Brain pericyte (primary cell): ENCODE results near the gene SLC46A3.
"Not testable (repeated sequence)": the region's sequence is repeated elsewhere in the genome, so short reads cannot be mapped to it uniquely, and the experiment has no call there.

ENCODE experiments used
- DNase-seq: peaks from one replicate; pipeline ENCODE4 v3.0.0-alpha.2; 2012; ENCODE audit warnings: low read depth, low spot score

The SLC46A3 gene

DNA sequence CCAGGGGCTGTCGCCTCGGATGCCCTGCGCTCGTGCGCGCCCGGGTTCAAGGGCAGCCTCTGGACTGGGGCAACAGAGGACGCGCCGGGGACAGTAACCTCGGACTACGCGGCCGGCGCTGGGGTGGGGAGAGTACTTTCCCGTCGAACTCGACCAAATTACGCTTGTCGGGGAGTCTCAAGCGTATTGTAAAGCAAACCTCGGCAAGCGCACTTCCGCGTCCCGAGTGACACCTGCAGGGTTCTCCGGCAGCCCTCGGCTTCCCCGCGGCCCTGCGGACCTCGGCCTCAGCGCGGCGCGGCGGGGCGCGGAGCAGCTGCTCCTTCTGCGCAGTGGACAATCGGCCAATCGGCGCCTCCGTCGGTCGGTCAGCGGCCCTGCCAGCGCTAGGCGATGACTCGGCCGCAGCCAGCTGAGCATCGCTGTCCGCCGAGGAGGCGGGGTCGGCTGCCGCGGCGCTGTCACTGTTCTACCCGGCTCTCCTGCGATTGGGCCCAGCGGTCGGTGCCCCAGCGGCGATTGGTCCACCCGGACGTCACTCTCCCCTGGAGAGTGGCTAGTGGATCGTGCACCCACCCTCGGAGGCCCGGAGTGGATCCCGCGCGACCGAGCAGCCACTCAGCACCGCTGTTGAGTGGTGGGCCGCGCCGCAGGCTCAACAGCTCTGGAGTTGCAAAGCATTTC, at the start of gene SLC46A3:
TSS of gene SLC46A3 (minus strand) at position 428 of the 684 bp plus-strand sequence. CDS start 972 bp downstream, outside the sequence.
- peak; percentile 94 for DNase-seq

DNA sequence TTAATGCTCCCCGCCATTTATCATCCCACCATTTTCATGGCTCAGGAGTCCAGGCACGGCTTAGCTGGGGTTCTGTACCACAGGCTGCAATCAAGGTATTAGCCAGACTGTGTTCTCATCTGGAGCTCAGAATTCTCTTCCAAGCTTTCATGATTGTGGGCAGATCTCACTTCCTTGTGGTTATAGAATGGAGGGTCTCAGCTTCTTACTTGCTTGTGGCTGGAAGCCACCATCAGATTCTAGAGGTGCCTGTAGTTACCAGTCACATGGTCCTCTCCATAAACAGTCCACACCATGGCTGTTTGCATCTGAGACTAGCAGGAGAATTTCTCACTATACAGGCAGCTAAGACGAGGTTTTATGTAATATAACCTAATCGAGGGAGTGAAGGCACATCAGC, 45.1 kb upstream of the SLC46A3 start:
- DNase-seq, result no peak

DNA sequence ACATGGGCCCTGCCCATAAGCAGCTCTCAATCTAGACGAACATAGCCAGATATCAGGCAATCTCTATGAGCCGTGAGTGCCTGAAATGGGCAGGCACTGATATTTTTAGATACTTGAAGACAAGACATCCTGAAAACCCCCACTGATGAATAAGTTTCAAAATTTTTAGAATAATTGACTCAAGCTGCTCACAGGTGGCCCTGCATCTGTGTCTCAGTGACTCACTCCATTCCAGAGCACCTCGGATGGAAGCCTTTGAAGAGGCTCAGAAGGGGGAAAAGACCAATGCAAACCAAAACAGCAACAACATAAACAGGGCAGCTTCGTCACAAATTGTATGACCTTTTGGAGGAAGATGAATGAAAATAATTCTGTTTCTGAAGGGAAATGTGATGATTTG, 42.8 kb upstream of the SLC46A3 start:
- DNase-seq, result no peak

DNA sequence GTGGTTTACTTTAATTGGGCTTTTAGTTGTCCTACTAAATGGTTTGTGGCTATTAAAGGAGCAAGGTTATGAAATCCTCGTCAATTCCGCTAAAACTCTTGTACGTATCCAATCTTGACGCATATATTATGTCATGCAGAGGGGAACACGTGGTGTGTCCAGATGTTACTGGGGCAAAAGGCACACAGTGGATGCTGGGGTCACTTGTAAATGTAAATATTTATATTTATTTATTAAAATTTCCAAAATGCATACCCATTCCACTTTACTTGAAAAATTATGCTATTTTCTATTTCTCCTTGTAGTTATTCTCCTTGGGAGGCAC, 36.7 kb upstream of the SLC46A3 start:
- DNase-seq, result no peak

DNA sequence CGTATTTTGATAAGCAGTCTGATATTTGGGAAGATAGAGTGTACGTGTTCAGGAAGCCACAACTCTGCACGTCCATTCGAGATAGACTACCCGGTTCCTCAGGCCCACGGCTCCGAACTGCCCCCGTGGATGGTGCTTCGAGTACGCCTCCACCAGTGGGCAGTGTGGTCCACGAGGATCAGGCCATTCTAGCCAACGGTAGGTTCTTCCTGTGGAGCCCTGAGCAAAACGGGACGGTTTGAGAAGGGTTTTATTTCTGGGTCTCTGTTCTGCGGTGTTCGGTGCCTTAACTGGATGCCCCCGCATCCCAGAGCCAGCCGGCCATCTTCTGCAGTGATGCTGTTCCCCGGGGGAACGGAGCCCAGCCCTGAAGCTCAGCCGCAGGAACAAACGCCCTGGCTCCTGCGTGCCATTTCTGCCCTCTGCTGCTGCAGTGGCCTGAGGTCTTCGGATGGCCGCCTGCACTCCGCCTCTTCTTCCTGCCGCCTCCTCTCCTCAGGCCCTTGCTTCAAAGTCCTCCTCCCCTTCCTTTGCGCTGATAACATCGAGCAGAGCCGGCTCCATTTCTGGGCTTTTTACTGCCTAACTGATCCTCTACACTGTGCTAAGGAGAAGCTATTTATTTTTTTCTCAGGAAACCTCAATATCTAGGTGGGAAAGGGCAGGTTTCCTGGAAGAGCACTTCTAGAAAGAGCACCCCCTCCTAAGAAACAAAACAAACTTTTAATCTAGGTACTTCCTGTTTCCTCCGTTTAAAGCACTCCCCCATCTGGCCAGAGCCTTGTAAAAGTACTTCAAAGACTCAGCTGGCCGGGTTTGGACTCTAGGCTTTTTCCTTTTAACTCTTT, 36.2 kb upstream of the SLC46A3 start:
- DNase-seq, result no peak

- no peak for DNase-seq
Measured at GRCh38 chr13:28753946-28754345, 35.2 kb upstream of the SLC46A3 start.

DNA sequence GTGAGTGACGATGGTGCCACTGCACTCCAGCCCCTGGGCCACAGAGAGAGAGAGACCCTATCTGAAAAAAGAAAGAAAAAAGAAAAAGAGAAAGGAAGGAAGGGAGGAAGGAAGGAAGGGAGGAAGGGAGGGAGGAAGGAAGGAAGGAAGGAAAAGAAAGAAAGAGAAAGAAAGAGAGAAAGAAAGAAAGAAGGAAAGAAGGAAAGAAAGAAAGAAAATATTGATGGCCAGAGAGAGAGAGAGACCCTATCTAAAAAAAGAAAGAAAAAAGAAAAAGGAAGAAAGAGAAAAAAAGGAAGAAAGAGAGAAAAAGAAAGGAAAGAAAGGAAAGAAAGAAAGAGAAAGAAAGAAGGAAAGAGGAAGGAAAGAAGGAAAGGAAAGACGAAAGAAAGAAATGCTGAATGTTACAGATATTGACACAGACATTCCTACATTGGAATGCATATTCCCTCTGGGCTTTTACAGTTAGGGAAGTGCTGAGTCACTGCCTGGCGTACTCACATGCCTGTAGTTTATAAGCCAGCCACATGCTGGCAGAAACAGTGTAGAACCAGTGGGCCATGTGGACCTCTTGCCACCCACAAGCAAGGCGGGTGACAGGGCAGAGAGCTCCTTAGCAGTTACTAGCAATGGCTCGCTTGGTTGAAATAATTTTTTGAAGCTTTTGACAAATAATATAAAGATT, 34.6 kb upstream of the SLC46A3 start:
- DNase-seq, result peak; percentile 61

DNA sequence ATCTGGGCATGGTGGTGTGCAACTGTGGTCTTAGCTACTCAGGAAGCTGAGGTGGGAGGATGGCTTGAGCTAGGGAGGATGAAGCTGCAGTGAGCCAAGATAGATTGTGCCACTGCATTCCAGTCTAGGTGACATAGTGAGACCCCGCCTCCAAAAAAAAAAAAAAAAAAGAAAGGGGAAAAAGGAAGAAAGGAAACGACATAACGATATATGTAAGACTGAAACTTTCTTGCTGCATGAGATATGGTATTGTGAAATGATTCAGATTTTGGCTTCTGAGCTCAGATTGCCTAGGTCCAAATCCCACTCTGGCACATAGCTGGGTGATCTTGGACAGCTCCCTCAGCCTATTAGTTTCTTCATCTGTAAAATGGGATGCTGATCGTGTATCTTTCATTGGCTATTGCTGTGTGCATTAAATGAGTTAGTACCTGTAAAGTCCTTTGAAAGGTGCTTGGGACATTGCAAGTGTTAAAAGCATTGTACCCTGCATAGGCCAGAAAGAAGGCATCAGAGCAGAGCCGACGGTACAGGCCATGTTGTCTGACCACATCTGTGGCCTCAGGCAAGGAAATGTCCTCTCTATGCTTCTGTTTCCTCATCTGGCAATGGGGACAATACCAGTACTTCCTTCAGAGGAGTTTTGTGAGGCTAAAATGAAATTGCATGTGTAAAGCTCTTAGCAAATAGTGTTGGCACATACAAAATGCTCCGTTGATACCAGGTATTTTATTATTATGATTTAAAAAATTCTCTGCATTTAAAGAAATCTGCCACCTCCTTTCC, 32.6 kb upstream of the SLC46A3 start:
- DNase-seq, result no peak

- no peak for DNase-seq
Measured at GRCh38 chr13:28750187-28751045, 31.6 kb upstream of the SLC46A3 start.

DNA sequence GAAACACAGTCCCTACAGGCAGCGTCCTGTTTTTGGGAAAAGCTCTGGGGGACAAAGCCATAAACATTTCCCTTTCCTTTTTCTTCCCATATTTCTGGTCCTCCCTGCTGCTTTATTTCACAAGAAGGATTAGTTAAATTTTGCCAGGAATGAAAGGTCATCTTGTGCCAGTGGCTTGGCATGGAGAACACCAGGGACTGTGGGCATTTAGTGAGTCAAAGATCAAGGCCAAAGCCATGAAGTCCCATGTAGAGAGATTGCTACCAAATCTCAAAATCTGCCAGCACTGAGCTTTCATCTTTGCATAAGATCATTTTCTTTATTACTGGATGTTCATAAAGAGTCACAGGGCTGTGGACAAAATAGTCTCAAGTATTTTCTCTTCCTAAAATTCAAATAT, 29.1 kb upstream of the SLC46A3 start:
- DNase-seq, result no peak

DNA sequence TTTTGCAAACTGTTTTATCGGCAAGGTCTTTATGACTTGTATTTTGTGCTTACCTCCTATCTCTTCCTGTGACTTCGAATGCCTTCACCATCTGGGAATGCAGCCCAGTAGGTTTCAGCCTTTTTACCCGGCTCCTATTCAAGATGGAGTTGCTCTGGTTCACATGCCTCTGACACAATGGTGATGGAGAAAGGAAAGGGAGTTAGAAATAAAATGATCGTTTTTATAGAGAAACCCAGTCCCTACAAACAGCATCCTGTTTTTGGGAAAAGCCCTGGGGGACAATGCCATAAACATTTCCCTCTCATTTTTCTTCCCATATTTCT, 27.5 kb upstream of the SLC46A3 start:
- DNase-seq, result no peak

- no peak for DNase-seq
Measured at GRCh38 chr13:28744656-28745055, 25.9 kb upstream of the SLC46A3 start.

GRCh38 chr13:28744091-28744536, 25.3 kb upstream of the SLC46A3 start:
- no peak for DNase-seq

GRCh38 chr13:28743499-28744083, 24.8 kb upstream of the SLC46A3 start:
- DNase-seq, result no peak

DNA sequence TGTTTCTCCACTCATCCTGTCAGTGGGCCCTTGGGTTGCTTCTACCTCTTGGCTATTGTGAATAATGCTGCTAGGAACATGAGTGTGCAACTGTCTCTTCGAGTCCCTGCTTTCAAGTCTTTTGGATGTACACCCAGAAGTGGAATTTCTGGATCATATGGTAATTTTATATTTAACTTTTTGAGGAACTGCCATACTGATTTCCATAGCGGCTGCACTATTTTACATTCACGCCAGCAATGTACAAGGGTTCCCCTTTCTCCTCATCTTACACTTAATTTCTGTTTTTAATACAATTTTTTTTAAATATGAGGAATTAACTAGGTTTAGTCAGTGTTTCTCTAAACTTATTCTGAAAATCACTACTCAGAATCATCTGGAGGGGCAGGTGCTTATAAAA, 24.2 kb upstream of the SLC46A3 start:
- DNase-seq, result no peak

- DNase-seq, result not testable (repeated sequence)
Measured at GRCh38 chr13:28742445-28742844, 23.7 kb upstream of the SLC46A3 start.

DNA sequence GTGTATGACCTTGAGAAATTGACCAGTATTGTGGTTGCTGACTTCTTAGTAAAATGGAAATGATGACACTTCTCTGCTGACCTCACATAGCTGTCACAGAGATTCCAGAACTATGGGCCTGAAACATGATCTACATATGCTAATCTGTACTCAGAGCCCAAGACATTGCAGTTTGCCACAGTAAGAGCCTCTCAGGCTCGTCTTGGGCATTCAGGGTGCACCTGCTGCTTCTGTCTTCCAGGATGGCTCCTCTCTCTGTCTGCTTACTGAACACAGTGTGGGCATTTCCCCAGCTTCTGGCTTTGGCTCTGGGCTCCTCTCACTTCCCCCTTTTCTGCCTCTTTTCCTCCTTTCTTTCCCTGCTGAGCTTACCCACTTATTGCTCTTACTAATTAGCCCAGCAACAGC, 22.3 kb upstream of the SLC46A3 start:
- no peak for DNase-seq

DNA sequence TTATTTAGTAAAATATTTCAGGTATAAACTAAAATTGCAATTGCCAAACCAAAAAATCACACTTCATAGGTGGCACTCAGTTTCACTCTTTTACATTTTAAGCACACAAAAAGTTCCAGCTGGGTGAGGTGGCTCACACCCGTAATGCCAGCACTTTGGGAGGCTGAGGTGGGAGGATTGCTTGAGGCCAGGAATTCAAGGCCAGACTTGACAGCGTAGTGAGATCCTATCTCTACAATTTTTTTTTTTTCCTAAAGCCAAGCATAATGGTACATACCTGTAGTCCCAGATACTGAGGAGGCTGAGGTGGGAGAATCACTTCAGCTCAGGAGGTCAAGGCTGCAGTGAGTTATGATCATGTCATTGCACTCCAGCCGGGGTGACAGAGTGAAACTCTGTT, 20.6 kb upstream of the SLC46A3 start:
- no peak for DNase-seq

DNA sequence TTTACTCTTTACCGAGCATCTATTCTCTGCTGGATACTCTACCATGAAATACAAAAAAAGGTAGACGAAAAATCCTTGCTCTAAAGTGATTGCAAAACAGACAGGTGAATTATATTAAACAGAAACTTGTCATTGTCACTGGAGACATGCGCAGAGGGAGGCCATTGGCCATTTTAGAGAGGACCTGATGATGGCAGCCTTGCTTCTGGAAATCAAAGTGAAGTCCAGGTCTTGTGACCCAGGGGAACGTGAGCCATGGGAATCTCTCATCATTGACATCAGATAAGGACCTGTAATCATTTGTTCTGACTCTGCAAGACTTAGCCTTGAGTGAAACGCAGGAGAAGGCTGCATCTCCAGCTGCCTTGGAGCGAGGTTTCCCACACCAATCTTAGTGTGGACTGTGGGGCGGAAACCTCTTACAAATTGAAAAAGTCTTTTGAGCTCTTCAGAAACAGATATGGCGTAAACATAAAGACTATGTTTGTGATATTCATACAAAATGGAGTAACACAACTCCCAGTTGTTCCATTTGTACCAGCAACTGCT, 16.8 kb upstream of the SLC46A3 start:
- DNase-seq, result no peak

- no peak for DNase-seq
Measured at GRCh38 chr13:28734906-28735305, 16.1 kb upstream of the SLC46A3 start.
